Measurements from ENCODE around the gene LAMB4. TPM values are rescaled to one million over a fixed set of nuclear protein-coding genes. Genes with fewer than 3 reads are reported as not detected.

Gene LAMB4
- total and polyA plus RNA-seq, 2 of the 8 experiments (the other 6 are each of a cell fraction or from before 2014, with no cell fraction given): not detected

DNA sequence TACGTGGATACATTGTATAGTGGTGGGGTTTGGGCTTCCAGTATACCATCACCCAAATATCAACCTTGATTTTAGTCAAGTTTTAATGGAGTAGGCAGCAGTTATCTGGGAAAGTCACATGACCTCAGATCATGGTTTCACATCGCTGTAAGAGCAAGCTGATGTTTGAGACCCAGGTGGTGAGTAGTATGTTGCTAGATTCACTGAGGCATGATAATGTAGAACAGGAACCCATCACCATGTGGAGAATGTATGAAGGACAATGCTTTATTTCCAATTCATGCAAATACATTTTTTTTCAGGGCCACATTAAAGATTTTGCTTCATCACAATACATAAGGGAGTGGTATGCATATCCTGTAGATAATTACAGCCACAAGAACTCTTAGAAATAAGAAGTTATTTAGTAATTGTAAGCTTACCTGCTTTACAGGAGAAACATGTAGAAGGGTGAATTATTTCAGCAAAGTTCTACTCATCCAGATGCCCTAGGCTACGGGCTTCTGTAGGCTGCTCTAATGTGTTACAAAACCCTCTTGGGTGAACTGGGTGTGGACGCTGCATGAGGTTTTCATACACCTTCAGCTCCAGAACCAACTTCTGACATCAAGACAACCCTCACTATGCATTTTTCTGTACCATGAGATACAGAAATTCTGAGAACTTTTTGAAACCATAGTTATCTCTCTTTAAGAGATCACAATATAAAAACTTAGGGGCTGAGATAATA is 27.6 kb upstream of the LAMB4 start (continued):
- TF ChIP-seq TAF1 (IDR thresholded peaks at IDR 0.05; ENCODE audit: low read depth, low read length) (no peak), HDAC6 (IDR thresholded peaks at IDR 0.05; ENCODE audit: low read depth, low read length) (no peak), KDM1A (IDR thresholded peaks at IDR 0.05; ENCODE audit: borderline replicate concordance, low read length) (no peak), KDM5A (IDR thresholded peaks at IDR 0.05; ENCODE audit: low read length) (no peak)

All from H1 (cell line).